Naive thymus-derived CD4-positive, alpha-beta T cell (primary cell): ENCODE data around the gene TRIB2. TPM values are rescaled to one million over a fixed set of nuclear protein-coding genes. Genes with fewer than 3 reads are reported as not detected.

Source experiments
- ATAC-seq: fragments of 150-1000 bp; cut with Tn5 transposase; 2 replicates; pipeline ENCODE4 v1.10.0; 2021; ENCODE audit warnings: mild to moderate bottlenecking, moderate library complexity
- CTCF ChIA-PET: fragments of 350-600 bp; sonication (Branson Sonifier 250); formaldehyde crosslinking; loops from one replicate; lab custom pipeline; 2021; ENCODE audit warnings: antibody characterized with exemption; lab: Charles Lee
- POLR2A ChIA-PET: fragments of 350-600 bp; sonication (Branson Sonifier 250); formaldehyde crosslinking; loops from one replicate; lab custom pipeline; 2021; ENCODE audit warnings: antibody characterized with exemption, inconsistent platforms; lab: Charles Lee
- DNase-seq, 9 donors: peaks; one replicate each; pipeline versions ENCODE4 v3.0.0 to v3.0.0-alpha.2; 2020 to 2022; ENCODE audit warnings: mixed read lengths in 1 of 9
- H3K27ac ChIP-seq: one replicate; pipeline ENCODE4 v1.7.0; 2013; ENCODE audit warnings: mild to moderate bottlenecking, low read depth, low read length, moderate library complexity
- H3K27me3 ChIP-seq, 2 donors: one replicate each; pipeline ENCODE4 v1.7.0; 2013; ENCODE audit warnings: low read length in 2 of 2, mild to moderate bottlenecking in 2 of 2, moderate library complexity in 2 of 2; ENCODE audit not compliant: control insufficient read depth in 2 of 2, insufficient read depth in 2 of 2
- H3K36me3 ChIP-seq, 3 experiments: 1 replicate in 2 of 3; 2 replicates in 1 of 3; pipeline ENCODE4 v1.7.0; 2013; ENCODE audit warnings: low read length in 3 of 3, mild to moderate bottlenecking in 3 of 3, moderate library complexity in 1 of 3; ENCODE audit not compliant: insufficient read depth in 3 of 3, control insufficient read depth in 2 of 3
- H3K4me1 ChIP-seq, 2 donors: one replicate each; pipeline ENCODE4 v1.7.0; 2013; ENCODE audit warnings: low read length in 2 of 2, mild to moderate bottlenecking in 2 of 2, moderate library complexity in 1 of 2; ENCODE audit not compliant: control insufficient read depth in 2 of 2, insufficient read depth in 2 of 2
- H3K4me3 ChIP-seq: 2 replicates; pipeline ENCODE4 v1.7.0; 2013; ENCODE audit warnings: mild to moderate bottlenecking, low read length
- H3K9me3 ChIP-seq, 3 experiments: 1 replicate in 2 of 3; 2 replicates in 1 of 3; pipeline ENCODE4 v1.7.0; 2013; ENCODE audit warnings: low read length in 3 of 3; ENCODE audit not compliant: control insufficient read depth in 2 of 3
- H3K27ac Mint-ChIP-seq, 9 donors: one replicate each; pipeline ENCODE4 v1.8.0; 2020 to 2022; ENCODE audit warnings: mixed read lengths in 9 of 9, mild to moderate bottlenecking in 8 of 9, moderate library complexity in 5 of 9, inconsistent platforms in 2 of 9
- H3K27me3 Mint-ChIP-seq, 5 donors: one replicate each; pipeline ENCODE4 v1.8.0; 2021 to 2022; ENCODE audit warnings: mixed read lengths in 5 of 5, mild to moderate bottlenecking in 1 of 5
- H3K36me3 Mint-ChIP-seq, 5 donors: one replicate each; pipeline ENCODE4 v1.8.0; 2020 to 2022; ENCODE audit warnings: mixed read lengths in 5 of 5, mild to moderate bottlenecking in 3 of 5, inconsistent platforms in 1 of 5
- H3K4me1 Mint-ChIP-seq, 7 donors: one replicate each; pipeline ENCODE4 v1.8.0; 2020 to 2022; ENCODE audit warnings: mixed read lengths in 7 of 7, mild to moderate bottlenecking in 3 of 7, inconsistent platforms in 1 of 7
- H3K4me3 Mint-ChIP-seq, 10 donors: one replicate each; pipeline ENCODE4 v1.8.0; 2020 to 2022; ENCODE audit warnings: mild to moderate bottlenecking in 10 of 10, mixed read lengths in 10 of 10, moderate library complexity in 6 of 10, inconsistent platforms in 2 of 10
- H3K9me3 Mint-ChIP-seq, 11 donors: one replicate each; pipeline ENCODE4 v1.8.0; 2020 to 2022; ENCODE audit warnings: mixed read lengths in 11 of 11, mild to moderate bottlenecking in 4 of 11, inconsistent platforms in 1 of 11, moderate library complexity in 1 of 11
- intact Hi-C, 2 donors: fragments of 100-400 bp; cut with micrococcal nuclease; formaldehyde crosslinking; loops; one replicate each; pipeline ENCODE4 v1.15.1; 2023
- polyA plus RNA-seq, 2 donors: library from polyadenylated mRNA; unstranded; fragments of 300-500 nt; fragmentation: Illumina TruSeq; gene quantifications; one replicate each; pipeline ENCODE4 v1.2.3, GENCODE V29; 2021
- total RNA-seq, 6 experiments: library from RNA in 5 of 6; stranded (reverse) in 5 of 6; gene quantifications; 1 replicate in 5 of 6; 2 replicates in 1 of 6; pipeline ENCODE4 v1.2.3 and lab custom pipeline; 2021 to 2026

Gene TRIB2
- total and polyA plus RNA-seq, 7 experiments from 2014 or later: 41.3 to 125 (median 90.7) TPM

GRCh38 chr2:12767996-12768624 lies 51.4 kb downstream of the TRIB2 start:
- Histone ChIP-seq H3K4me1 (no peaks in the 10 kb centered on the region), H3K27me3 (no peaks in the 10 kb centered on the region), H3K27ac (no peak overlapping the region), H3K4me3 (no peak overlapping the region), H3K9me3 (peaks cover 0 to 5% (median 0%) of the 10 kb centered on the region in 3 experiments), H3K36me3 (no peaks in the 10 kb centered on the region)
- Mint-ChIP-seq H3K9me3 (peaks cover 0 to 7% (median 0%) of the 10 kb centered on the region in 11 donors), H3K4me1 (peaks cover 0 to 5% (median 4%) of the 10 kb centered on the region in 7 donors), H3K27me3 (peaks cover 23 to 47% (median 29%) of the 10 kb centered on the region in 5 donors), H3K27ac (no peak overlapping the region), H3K36me3 (peaks cover 0 to 3% (median 0%) of the 10 kb centered on the region in 5 donors), H3K4me3 (no peak overlapping the region)
- intact Hi-C loops: no loop called here
- DNase-seq: no peak
- ChIA-PET POLR2A (no interaction called here), CTCF (no interaction called here)
- ATAC-seq: no peak

- Histone ChIP-seq H3K9me3 (no peaks in the 10 kb centered on the region), H3K27me3 (no peaks in the 10 kb centered on the region), H3K4me3 (no peak overlapping the region), H3K27ac (no peak overlapping the region), H3K36me3 (no peaks in the 10 kb centered on the region), H3K4me1 (no peaks in the 10 kb centered on the region)
- peaks cover 23 to 42% (median 29%) of the 10 kb centered on the region in 5 donors for H3K27me3 Mint-ChIP-seq
- ChIA-PET CTCF (no interaction called here), POLR2A (no interaction called here)
- H3K4me3 Mint-ChIP-seq: no peak overlapping the region
- H3K9me3 Mint-ChIP-seq: peaks cover 0 to 2% (median 0%) of the 10 kb centered on the region in 11 donors
- H3K36me3 Mint-ChIP-seq: peaks cover 0 to 3% (median 0%) of the 10 kb centered on the region in 5 donors
- peak overlapping the region in 1 of 9 donors; percentile 8 for H3K27ac Mint-ChIP-seq
- DNase-seq (no peak), ATAC-seq (no peak)
- intact Hi-C loops: no loop called here
- peaks cover 0 to 5% (median 4%) of the 10 kb centered on the region in 7 donors for H3K4me1 Mint-ChIP-seq
Measured at GRCh38 chr2:12769492-12770105, 52.9 kb downstream of the TRIB2 start.

- intact Hi-C loops: no loop called here
- peaks cover 0 to 5% (median 4%) of the 10 kb centered on the region in 7 donors for H3K4me1 Mint-ChIP-seq
- H3K36me3 ChIP-seq: no peaks in the 10 kb centered on the region
- ATAC-seq (no peak), DNase-seq (no peak)
- H3K4me3 ChIP-seq: no peak overlapping the region
- H3K27ac ChIP-seq: no peak overlapping the region
- ChIA-PET CTCF (no interaction called here), POLR2A (interaction anchor here (0.6 to 0.7 kb wide), 2 partner anchors 61 to 575 kb away, joined by 3 read pairs; no protein-coding TSS in a partner anchor)
- H3K36me3 Mint-ChIP-seq: peaks cover 0 to 6% (median 0%) of the 10 kb centered on the region in 5 donors
- H3K4me3 Mint-ChIP-seq: no peak overlapping the region
- H3K27me3 Mint-ChIP-seq: peaks cover 23 to 41% (median 28%) of the 10 kb centered on the region in 5 donors
- H3K27ac Mint-ChIP-seq: no peak overlapping the region
- no peaks in the 10 kb centered on the region for H3K9me3 ChIP-seq
- peaks cover 0 to 5% (median 0%) of the 10 kb centered on the region in 11 donors for H3K9me3 Mint-ChIP-seq
- no peaks in the 10 kb centered on the region for H3K4me1 ChIP-seq
- no peaks in the 10 kb centered on the region for H3K27me3 ChIP-seq
Measured at GRCh38 chr2:12770300-12770968, 53.7 kb downstream of the TRIB2 start.

- POLR2A ChIA-PET: interaction anchor here (0.6 to 0.7 kb wide), 2 partner anchors 60 to 576 kb away, joined by 3 read pairs; no protein-coding TSS in a partner anchor
- H3K27me3 Mint-ChIP-seq: peaks cover 23 to 37% (median 28%) of the 10 kb centered on the region in 5 donors
- Histone ChIP-seq H3K27me3 (no peaks in the 10 kb centered on the region), H3K9me3 (no peaks in the 10 kb centered on the region), H3K36me3 (no peaks in the 10 kb centered on the region), H3K4me3 (no peak overlapping the region), H3K4me1 (no peaks in the 10 kb centered on the region), H3K27ac (no peak overlapping the region)
- peaks cover 0 to 5% (median 0%) of the 10 kb centered on the region in 11 donors for H3K9me3 Mint-ChIP-seq
- H3K27ac Mint-ChIP-seq: no peak overlapping the region
- peaks cover 0 to 5% (median 4%) of the 10 kb centered on the region in 7 donors for H3K4me1 Mint-ChIP-seq
- no peak overlapping the region for H3K4me3 Mint-ChIP-seq
- ATAC-seq: no peak
- no peak for DNase-seq
- intact Hi-C loops: no loop called here
- CTCF ChIA-PET: no interaction called here
- H3K36me3 Mint-ChIP-seq: peaks cover 0 to 6% (median 0%) of the 10 kb centered on the region in 5 donors
Measured at GRCh38 chr2:12771154-12771553, 54.4 kb downstream of the TRIB2 start.

GRCh38 chr2:12773586-12774394 lies 57.1 kb downstream of the TRIB2 start:
- Histone ChIP-seq H3K27ac (no peak overlapping the region), H3K4me1 (no peaks in the 10 kb centered on the region), H3K9me3 (no peaks in the 10 kb centered on the region), H3K4me3 (no peak overlapping the region), H3K27me3 (no peaks in the 10 kb centered on the region), H3K36me3 (no peaks in the 10 kb centered on the region)
- DNase-seq: no peak
- no peak for ATAC-seq
- ChIA-PET CTCF (interaction anchor here (0.8 to 1.0 kb wide), 2 partner anchors 9 to 226 kb away, joined by 3 to 4 read pairs; no protein-coding TSS in a partner anchor), POLR2A (interaction anchor here (0.7 kb wide), 1 partner anchor 9 kb away, joined by 3 read pairs; no protein-coding TSS in a partner anchor)
- H3K36me3 Mint-ChIP-seq: peaks cover 0 to 6% (median 0%) of the 10 kb centered on the region in 5 donors
- H3K9me3 Mint-ChIP-seq: peaks cover 0 to 5% (median 0%) of the 10 kb centered on the region in 11 donors
- H3K4me1 Mint-ChIP-seq: peaks cover 0 to 5% (median 4%) of the 10 kb centered on the region in 7 donors
- no peak overlapping the region for H3K4me3 Mint-ChIP-seq
- intact Hi-C loops: no loop called here
- H3K27ac Mint-ChIP-seq: peak overlapping the region in 1 of 9 donors; percentile 15
- peaks cover 16 to 26% (median 19%) of the 10 kb centered on the region in 5 donors for H3K27me3 Mint-ChIP-seq

GRCh38 chr2:12774395-12774727 lies 57.6 kb downstream of the TRIB2 start:
- H3K4me3 ChIP-seq: no peak overlapping the region
- H3K27me3 Mint-ChIP-seq: peaks cover 11 to 24% (median 16%) of the 10 kb centered on the region in 5 donors
- no peak overlapping the region for H3K27ac Mint-ChIP-seq
- no peaks in the 10 kb centered on the region for H3K9me3 ChIP-seq
- no peak overlapping the region for H3K4me3 Mint-ChIP-seq
- POLR2A ChIA-PET: no interaction called here
- H3K27me3 ChIP-seq: no peaks in the 10 kb centered on the region
- ATAC-seq: no peak
- H3K36me3 Mint-ChIP-seq: peaks cover 0 to 6% (median 0%) of the 10 kb centered on the region in 5 donors
- intact Hi-C loops: no loop called here
- H3K36me3 ChIP-seq: no peaks in the 10 kb centered on the region
- no peak for DNase-seq
- no peak overlapping the region for H3K27ac ChIP-seq
- H3K4me1 Mint-ChIP-seq: peaks cover 0 to 4% (median 2%) of the 10 kb centered on the region in 7 donors
- no peaks in the 10 kb centered on the region for H3K4me1 ChIP-seq
- peaks cover 0 to 5% (median 0%) of the 10 kb centered on the region in 11 donors for H3K9me3 Mint-ChIP-seq
- CTCF ChIA-PET: interaction anchor here (0.8 to 1.0 kb wide), 2 partner anchors 9 to 225 kb away, joined by 3 to 4 read pairs; no protein-coding TSS in a partner anchor
